K562 (cell line): Measurements from ENCODE around the gene SNRNP70. TPM values are rescaled to one million over a fixed set of nuclear protein-coding genes. Genes with fewer than 3 reads are reported as not detected.

Source experiments
- ATAC-seq: fragments of 200-7000 bp; cut with Tn5 transposase; 3 replicates; pipeline ENCODE4 v1.9.1; 2020; ENCODE audit warnings: moderate library complexity
- BruUV-seq: library from RNA; stranded (reverse); fragments of 400-500 nt; replicated peaks from 2 replicates; lab custom pipeline; 2021; lab: Mats Ljungman, UMichigan
- CTCF ChIA-PET: fragments of 300-600 bp; formaldehyde crosslinking; extraction: SDS; loops from one replicate; lab custom pipeline; 2021; ENCODE audit warnings: low intra/inter-chr PET ratio; lab: Yijun Ruan, JAX
- POLR2A ChIA-PET: fragments of 300-600, 350-650 bp; sonication (Branson Sonifier 250); formaldehyde crosslinking; extraction: SDS; loops from one replicate; lab custom pipeline; 2021; ENCODE audit warnings: antibody characterized with exemption, inconsistent platforms; lab: Yijun Ruan, JAX
- DNase-seq, 4 experiments: peaks; one replicate each; pipeline versions ENCODE4 v3.0.0 to v3.0.0-alpha.2; 2011 to 2018; ENCODE audit warnings: low spot score in 3 of 4, mixed read lengths in 3 of 4; ENCODE audit errors: extremely low read depth in 1 of 4
- FAIRE-seq: peaks from 2 replicates; lab custom pipeline; 2011; peaks lifted over from hg19 to GRCh38; lab: Jason Lieb, UNC
- H2AFZ ChIP-seq: 2 replicates; pipeline ENCODE4 v1.6.0; 2011; ENCODE audit warnings: low read depth, low read length, control low read depth, inconsistent platforms
- H3K27ac ChIP-seq: fragments of 200-600 bp; 3 replicates; pipeline ENCODE4 v1.8.0; 2011; ENCODE audit warnings: low read depth, mild to moderate bottlenecking, control low read depth, inconsistent platforms, low read length, moderate library complexity, mixed read lengths; ENCODE audit errors: extremely low read depth
- H3K27me3 ChIP-seq, 2 experiments: fragments of 300-600 bp in 1 of 2; 2 replicates in 1 of 2; 3 replicates in 1 of 2; pipeline versions ENCODE4 v1.6.0 to v1.8.0; 2011; ENCODE audit warnings: inconsistent platforms in 2 of 2, low read length in 2 of 2, mild to moderate bottlenecking in 1 of 2, mixed read lengths in 1 of 2, moderate library complexity in 1 of 2; ENCODE audit not compliant: control insufficient read depth in 2 of 2, insufficient read depth in 2 of 2
- H3K36me3 ChIP-seq: fragments of 300-600 bp; 3 replicates; pipeline ENCODE4 v1.8.0; 2011; ENCODE audit warnings: mild to moderate bottlenecking, low read length, inconsistent platforms; ENCODE audit not compliant: control insufficient read depth, insufficient read depth
- H3K4me1 ChIP-seq, 2 experiments: fragments of 200-600 bp in 1 of 2; replicated peaks in 1 of 2; 2 replicates in 1 of 2; 3 replicates in 1 of 2; pipeline versions ENCODE4 v1.5.1 to v1.8.0; 2011; ENCODE audit warnings: inconsistent platforms in 2 of 2, low read length in 2 of 2, mild to moderate bottlenecking in 1 of 2, mixed read lengths in 1 of 2, moderate library complexity in 1 of 2; ENCODE audit not compliant: control insufficient read depth in 2 of 2, insufficient read depth in 2 of 2
- H3K4me2 ChIP-seq: 2 replicates; pipeline ENCODE4 v1.6.1; 2011; ENCODE audit warnings: low read length, control low read depth, inconsistent platforms, mixed read lengths; ENCODE audit not compliant: insufficient read depth
- H3K4me3 ChIP-seq: fragments of 200-600 bp; sonication (generic), shearing (Covaris generic); 2 replicates; pipeline ENCODE4 v1.5.1; 2016; ENCODE audit warnings: control low read depth, inconsistent platforms
- H3K79me2 ChIP-seq: fragments of 200-600 bp; 3 replicates; pipeline ENCODE4 v1.8.0; 2011; ENCODE audit warnings: low read length, inconsistent platforms; ENCODE audit not compliant: control insufficient read depth, insufficient read depth
- H3K9ac ChIP-seq, 2 experiments: 2 replicates each; pipeline versions ENCODE4 v1.6.0 to v1.6.1; 2011; ENCODE audit warnings: low read depth in 2 of 2, low read length in 2 of 2, control low read depth in 1 of 2, inconsistent platforms in 1 of 2, mild to moderate bottlenecking in 1 of 2, mixed read lengths in 1 of 2; ENCODE audit not compliant: insufficient read depth in 1 of 2
- H3K9me1 ChIP-seq: one replicate; pipeline ENCODE4 v1.6.0; 2011; ENCODE audit warnings: inconsistent platforms, mild to moderate bottlenecking, low read length, moderate library complexity; ENCODE audit not compliant: control insufficient read depth, insufficient read depth
- H3K9me3 ChIP-seq: replicated peaks from 2 replicates; pipeline ENCODE4 v1.5.1; 2011; ENCODE audit warnings: low read depth, low read length, inconsistent platforms; ENCODE audit not compliant: control insufficient read depth, insufficient read depth
- H4K20me1 ChIP-seq: replicated peaks from 2 replicates; pipeline ENCODE4 v1.6.1; 2011; ENCODE audit warnings: low read length, inconsistent platforms, mixed read lengths; ENCODE audit not compliant: control insufficient read depth, insufficient read depth
- CEBPG ChIP-seq, 3 experiments: fragments of 200-800 bp in 1 of 3; sonication (Bioruptor generic) in 1 of 3; sonication (generic) in 1 of 3; formaldehyde crosslinking in 1 of 3; IDR thresholded peaks in 2 of 3; conservative IDR thresholded peaks in 1 of 3; 2 replicates each; pipeline versions ENCODE4 v1.6.1 to v1.8.0; 2016 to 2022; ENCODE audit warnings: missing compliant biosample characterization in 2 of 3, missing genetic modification characterization in 2 of 3, mild to moderate bottlenecking in 1 of 3, missing genetic modification reagents in 1 of 3
- CREM ChIP-seq: IDR thresholded peaks from 2 replicates; pipeline ENCODE4 v1.6.1; 2014; ENCODE audit warnings: antibody characterized with exemption, low read depth
- ELF4 ChIP-seq: fragments of 450-650 bp; formaldehyde crosslinking; IDR thresholded peaks from 2 replicates; pipeline ENCODE4 v1.4.0; 2022; ENCODE audit warnings: missing genetic modification characterization
- HOXB6 ChIP-seq: fragments of 250-450 bp; sonication (Bioruptor Pico); IDR thresholded peaks from 2 replicates; pipeline ENCODE4 v1.5.1; 2022; ENCODE audit warnings: mild to moderate bottlenecking, borderline replicate concordance
- KDM1A ChIP-seq, 2 experiments: fragments of 450-650 bp; IDR thresholded peaks; 2 replicates each; pipeline ENCODE4 v1.6.1; 2016; ENCODE audit warnings: mild to moderate bottlenecking in 2 of 2
- MAZ ChIP-seq, 2 experiments: fragments of 450-650 bp in 1 of 2; sonication (generic) in 1 of 2; formaldehyde crosslinking; IDR thresholded peaks in 1 of 2; conservative IDR thresholded peaks in 1 of 2; 2 replicates each; pipeline versions ENCODE4 v1.4.0 to v1.5.0; 2020; ENCODE audit warnings: mild to moderate bottlenecking in 1 of 2, missing genetic modification reagents in 1 of 2
- MTA3 ChIP-seq: fragments of 450-650 bp; formaldehyde crosslinking; IDR thresholded peaks from 2 replicates; pipeline ENCODE4 v1.6.1; 2017; ENCODE audit warnings: mild to moderate bottlenecking, borderline replicate concordance
- NCOR1 ChIP-seq: fragments of 450-650 bp; IDR thresholded peaks from 2 replicates; pipeline ENCODE4 v1.6.1; 2016; ENCODE audit warnings: mild to moderate bottlenecking, moderate library complexity
- SUPT5H ChIP-seq: fragments of 450-650 bp; IDR thresholded peaks from 2 replicates; pipeline ENCODE4 v1.6.1; 2016
- TAF15 ChIP-seq: fragments of 200-400 bp; formaldehyde crosslinking; IDR thresholded peaks from 2 replicates; pipeline ENCODE4 v1.6.1; 2017; ENCODE audit warnings: mild to moderate bottlenecking, low read depth, low read length, moderate library complexity
- TAF7 ChIP-seq: fragments of 450-650 bp; IDR thresholded peaks from 2 replicates; pipeline ENCODE4 v1.6.1; 2016; ENCODE audit warnings: missing genetic modification characterization, missing compliant biosample characterization
- TAL1 ChIP-seq: fragments of 450-650 bp; IDR thresholded peaks from 2 replicates; pipeline ENCODE4 v1.6.1; 2016; ENCODE audit warnings: mild to moderate bottlenecking
- ZNF347 ChIP-seq: fragments of 450-650 bp; formaldehyde crosslinking; IDR thresholded peaks from 2 replicates; pipeline ENCODE4 v1.4.0; 2020; ENCODE audit warnings: low read depth, mild to moderate bottlenecking, moderate library complexity
- ZNF445 ChIP-seq: fragments of 250-450 bp; sonication (Bioruptor Pico); IDR thresholded peaks from 2 replicates; pipeline ENCODE4 v1.4.0; 2020; ENCODE audit warnings: low read depth, mild to moderate bottlenecking, moderate library complexity
- ZNF766 ChIP-seq: fragments of 200-800 bp; sonication (Bioruptor generic); conservative IDR thresholded peaks from 2 replicates; pipeline ENCODE4 v1.6.1; 2016; ENCODE audit warnings: missing genetic modification characterization, missing compliant biosample characterization
- WGBS: fragments of 100-300 bp; shearing (Covaris generic); methylation state at CpG from one replicate; pipeline ENCODE4 v1.1.6; 2016; ENCODE audit warnings: low coverage, mixed read lengths; ENCODE audit not compliant: insufficient coverage; ENCODE audit errors: missing lambda C conversion rate; 5-methylcytosine and 5-hydroxymethylcytosine counted together
- in situ Hi-C: fragments of 300-500 bp; cut with MboI; formaldehyde crosslinking; loops from 4 replicates; pipeline ENCODE4 v1.15.0; 2018; ENCODE audit warnings: inconsistent platforms, mixed read lengths
- intact Hi-C: fragments of 100-400 bp; cut with micrococcal nuclease; formaldehyde crosslinking; loops from 2 replicates; pipeline ENCODE4 v1.14.2; 2022
- polyA plus RNA-seq, 8 experiments: library from polyadenylated mRNA; depleted of rRNA in 4 of 8; stranded (reverse) in 5 of 8; unstranded in 3 of 8; fragments of >200 nt; fragmentation: Nextera tagmentation in 2 of 8; fragmentation: Illumina TruSeq in 1 of 8; extraction: Ambion mirVana in 2 of 8; extraction: Trizol in 1 of 8; gene quantifications; 2 replicates each; pipeline versions ENCODE4 v1.2.1 to v1.2.3, GENCODE V29; 2011 to 2014; ENCODE audit warnings: inconsistent platforms in 1 of 8, missing spikeins in 1 of 8
- total RNA-seq, 7 experiments: library from RNA; depleted of rRNA in 6 of 7; stranded (reverse); fragments of >200 nt in 6 of 7; fragmentation: Illumina TruSeq in 2 of 7; extraction: Trizol in 2 of 7; gene quantifications; 2 replicates each; pipeline versions ENCODE4 v1.2.1 to v1.2.3, GENCODE V29; 2011 to 2021; ENCODE audit warnings: low replicate concordance in 1 of 7
- TF ChIP-seq, protein P1 (sequence below), 2 experiments: IDR thresholded peaks; 2 replicates each; pipeline ENCODE4 v1.6.1; 2011; ENCODE audit warnings: borderline replicate concordance in 1 of 2, control low read depth in 1 of 2, low read depth in 1 of 2, low read length in 1 of 2, mild to moderate bottlenecking in 1 of 2, mixed read lengths in 1 of 2, moderate library complexity in 1 of 2; ENCODE audit not compliant: insufficient read depth in 1 of 2, insufficient read length in 1 of 2, poor library complexity in 1 of 2, severe bottlenecking in 1 of 2; ENCODE audit errors: extremely low read depth in 1 of 2
- TF ChIP-seq, protein P2 (sequence below): fragments of 200-800 bp; sonication (Bioruptor generic); IDR thresholded peaks from 2 replicates; pipeline ENCODE4 v1.6.1; 2017; ENCODE audit warnings: missing genetic modification characterization, missing compliant biosample characterization
- TF ChIP-seq, protein P3 (sequence below): sonication (generic); formaldehyde crosslinking; IDR thresholded peaks from 2 replicates; pipeline ENCODE4 v1.8.1; 2023; ENCODE audit warnings: mild to moderate bottlenecking, missing genetic modification reagents, moderate library complexity

Gene SNRNP70
- total and polyA plus RNA-seq, 9 of the 15 experiments (the other 6 are each of a cell fraction or from before 2014, with no cell fraction given) = 2.8 to 496 (median 136) TPM

DNA sequence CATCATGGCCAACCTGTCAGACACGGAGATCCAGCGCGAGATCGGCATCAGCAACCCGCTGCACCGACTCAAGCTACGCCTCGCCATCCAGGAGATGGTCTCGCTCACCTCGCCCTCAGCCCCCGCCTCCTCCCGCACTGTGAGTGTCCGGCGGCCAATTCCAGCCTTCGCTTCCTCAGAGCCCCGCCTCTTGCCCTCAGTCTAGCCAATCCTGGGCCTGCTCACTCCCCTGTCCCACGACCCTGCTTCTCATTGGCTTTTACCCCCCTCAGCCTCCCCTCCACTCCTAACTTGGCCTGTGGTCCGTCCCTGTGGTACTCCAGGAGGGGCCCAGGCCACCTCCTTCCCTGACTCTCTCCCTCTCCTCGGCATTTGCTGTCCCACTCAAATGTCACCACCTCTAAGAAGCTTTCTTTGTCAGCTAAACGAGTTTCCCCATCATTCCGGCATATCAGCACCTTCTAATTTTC is 57.6 kb downstream of the SNRNP70 start:
- peak; percentile 99 for FAIRE-seq
- no TSS peak for BruUV-seq
- Histone ChIP-seq H4K20me1 (no peaks in the 10 kb centered on the region), H3K79me2 (peaks cover 3% of the 10 kb centered on the region; the same call in 2 of the 3 replicates), H3K36me3 (no peaks in the 10 kb centered on the region), H2AFZ (peak overlapping the region; percentile 93), H3K4me1 (peaks cover 14 to 44% of the 10 kb centered on the region in 2 experiments; a peak in 4 of 5 replicates), H3K9me1 (no peaks in the 10 kb centered on the region), H3K27me3 (no peaks in the 10 kb centered on the region), H3K4me2 (peak overlapping the region; percentile 85), H3K27ac (peak overlapping the region; percentile 43; the same call in 1 of the 3 replicates), H3K4me3 (peak overlapping the region; percentile 46), H3K9ac (peak overlapping the region in 1 of 2 experiments; percentile 45; a peak in 2 of 4 replicates), H3K9me3 (no peaks in the 10 kb centered on the region)
- CTCF ChIA-PET = interaction anchor here (0.6 kb wide), 1 partner anchor 43 kb away, joined by 3 read pairs; no protein-coding TSS in a partner anchor
- peak; percentile 97 for ATAC-seq
- whole genome bisulfite sequencing = 12% methylated on average over 21 of the region's 21 CpGs
- intact Hi-C loops (loop anchor here (2.0 kb wide), 1 partner anchor 14 kb away; no protein-coding TSS in a partner anchor), in situ Hi-C loops (no loop called here)
- peak; percentile 77 to 97 (median 86) for DNase-seq
- POLR2A ChIA-PET = interaction anchor here (0.6 to 0.9 kb wide), 4 partner anchors 9 to 614 kb away, joined by 3 to 5 read pairs (median 3); no protein-coding TSS in a partner anchor
- TF ChIP-seq, protein P1, sequence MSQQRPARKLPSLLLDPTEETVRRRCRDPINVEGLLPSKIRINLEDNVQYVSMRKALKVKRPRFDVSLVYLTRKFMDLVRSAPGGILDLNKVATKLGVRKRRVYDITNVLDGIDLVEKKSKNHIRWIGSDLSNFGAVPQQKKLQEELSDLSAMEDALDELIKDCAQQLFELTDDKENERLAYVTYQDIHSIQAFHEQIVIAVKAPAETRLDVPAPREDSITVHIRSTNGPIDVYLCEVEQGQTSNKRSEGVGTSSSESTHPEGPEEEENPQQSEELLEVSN (IDR thresholded peaks at IDR 0.05; ENCODE audit: borderline replicate concordance in 1 of 2, extremely low read depth in 1 of 2, insufficient read depth in 1 of 2, insufficient read length in 1 of 2, low read depth in 1 of 2, low read length in 1 of 2, poor library complexity in 1 of 2, severe bottlenecking in 1 of 2) = peak; percentile 19 to 42
- TF ChIP-seq KDM1A (IDR thresholded peaks at IDR 0.05) (no peak), TAF7 (no peak), TAF15 (no peak), SUPT5H (peak; percentile 61), ZNF445 (CRISPR knock-in tag) (no peak), NCOR1 (no peak), ZNF766 (no peak), CREM (peak; percentile 46; the same call in 1 of the 2 replicates), ELF4 (CRISPR knock-in tag) (no peak), CEBPG (CRISPR knock-in tag; IDR thresholded peaks at IDR 0.05) (no peak), CEBPG (tag; conservative IDR thresholded peaks at IDR 0.05 in 1 of 2, IDR thresholded peaks at IDR 0.05 in 1 of 2) (no peak), ZNF347 (CRISPR knock-in tag) (no peak), TAL1 (0 out of 2 replicates have a peak, but pooled peaks have one; percentile 7), HOXB6 (CRISPR knock-in tag) (no peak), MAZ (CRISPR knock-in tag; conservative IDR thresholded peaks at IDR 0.05 in 1 of 2, IDR thresholded peaks at IDR 0.05 in 1 of 2) (peak; percentile 29 to 72; a peak in 2 of 4 replicates), MTA3 (peak; percentile 41; the same call in 1 of the 2 replicates)
- TF ChIP-seq, protein P2, sequence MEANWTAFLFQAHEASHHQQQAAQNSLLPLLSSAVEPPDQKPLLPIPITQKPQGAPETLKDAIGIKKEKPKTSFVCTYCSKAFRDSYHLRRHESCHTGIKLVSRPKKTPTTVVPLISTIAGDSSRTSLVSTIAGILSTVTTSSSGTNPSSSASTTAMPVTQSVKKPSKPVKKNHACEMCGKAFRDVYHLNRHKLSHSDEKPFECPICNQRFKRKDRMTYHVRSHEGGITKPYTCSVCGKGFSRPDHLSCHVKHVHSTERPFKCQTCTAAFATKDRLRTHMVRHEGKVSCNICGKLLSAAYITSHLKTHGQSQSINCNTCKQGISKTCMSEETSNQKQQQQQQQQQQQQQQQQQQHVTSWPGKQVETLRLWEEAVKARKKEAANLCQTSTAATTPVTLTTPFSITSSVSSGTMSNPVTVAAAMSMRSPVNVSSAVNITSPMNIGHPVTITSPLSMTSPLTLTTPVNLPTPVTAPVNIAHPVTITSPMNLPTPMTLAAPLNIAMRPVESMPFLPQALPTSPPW (CRISPR knock-in tag) = peak; percentile 94
- TF ChIP-seq, protein P3, sequence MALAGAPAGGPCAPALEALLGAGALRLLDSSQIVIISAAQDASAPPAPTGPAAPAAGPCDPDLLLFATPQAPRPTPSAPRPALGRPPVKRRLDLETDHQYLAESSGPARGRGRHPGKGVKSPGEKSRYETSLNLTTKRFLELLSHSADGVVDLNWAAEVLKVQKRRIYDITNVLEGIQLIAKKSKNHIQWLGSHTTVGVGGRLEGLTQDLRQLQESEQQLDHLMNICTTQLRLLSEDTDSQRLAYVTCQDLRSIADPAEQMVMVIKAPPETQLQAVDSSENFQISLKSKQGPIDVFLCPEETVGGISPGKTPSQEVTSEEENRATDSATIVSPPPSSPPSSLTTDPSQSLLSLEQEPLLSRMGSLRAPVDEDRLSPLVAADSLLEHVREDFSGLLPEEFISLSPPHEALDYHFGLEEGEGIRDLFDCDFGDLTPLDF (CRISPR knock-in tag) = 0 out of 2 replicates have a peak, but pooled peaks have one; percentile 30
